ENCODE data around the gene LRRC31. TPM values are rescaled to one million over a fixed set of nuclear protein-coding genes. Genes with fewer than 3 reads are reported as not detected.

The LRRC31 gene
- total and polyA plus RNA-seq, 2 of the 8 experiments (the other 6 are each of a cell fraction or from before 2014, with no cell fraction given) = not detected

GRCh38 chr3:169867584-169868210, 2.0 kb downstream of the LRRC31 start (continued):
- TF ChIP-seq CTCF (IDR thresholded peaks at IDR 0.05; ENCODE audit: control extremely low read depth in 1 of 3, insufficient read depth in 1 of 3, low read depth in 1 of 3, low read length in 3 of 3) = no peak
- TF ChIP-seq BACH1 (IDR thresholded peaks at IDR 0.05; ENCODE audit: low read length) = no peak
- no peak for TF ChIP-seq RFX5 (IDR thresholded peaks at IDR 0.05; ENCODE audit: borderline replicate concordance, low read depth, low read length)
- TF ChIP-seq GABPA (IDR thresholded peaks at IDR 0.05; ENCODE audit: borderline replicate concordance, insufficient read depth, low read length) = no peak
- TF ChIP-seq RXRA (IDR thresholded peaks at IDR 0.05; ENCODE audit: insufficient read depth, low read depth, low read length) = no peak
- no peak for TF ChIP-seq MAX (IDR thresholded peaks at IDR 0.05)
- TF ChIP-seq ZNF274 (IDR thresholded peaks at IDR 0.05; ENCODE audit: borderline replicate concordance, extremely low read depth, low read length) = no peak
- no peak for TF ChIP-seq POLR2A (IDR thresholded peaks at IDR 0.05; ENCODE audit: control extremely low read depth in 1 of 2, low read depth in 2 of 2, low read length in 2 of 2)
- no peak for TF ChIP-seq JUND (IDR thresholded peaks at IDR 0.05; ENCODE audit: low read length)
- TF ChIP-seq CREB1 (IDR thresholded peaks at IDR 0.05) = no peak
- TF ChIP-seq POU5F1 (IDR thresholded peaks at IDR 0.05; ENCODE audit: low read depth, low read length) = no peak
- no peak for TF ChIP-seq NANOG (IDR thresholded peaks at IDR 0.05; ENCODE audit: insufficient read depth, low read depth, low read length, poor library complexity, severe bottlenecking)
- TF ChIP-seq PHF8 (conservative IDR thresholded peaks at IDR 0.05; ENCODE audit: low read depth, low read length) = no peak
